ENCODE results near the gene SLC28A2. TPM values are rescaled to one million over a fixed set of nuclear protein-coding genes. Genes with fewer than 3 reads are reported as not detected.
"Not testable (repeated sequence)": the region's sequence is repeated elsewhere in the genome, so short reads cannot be mapped to it uniquely, and the experiment has no call there.

The SLC28A2 gene
- polyA plus RNA-seq, 3 donors = not detected

GRCh38 chr15:45234562-45235235 lies 17.3 kb upstream of the SLC28A2 start:
- Histone ChIP-seq H3K4me1 (ENCODE audit: control insufficient read depth in 1 of 2, insufficient read depth in 2 of 2, low read length in 2 of 2) (no peaks in the 10 kb centered on the region), H3K9me3 (replicated peaks in 1 of 2; ENCODE audit: control insufficient read depth in 1 of 2, insufficient read depth in 1 of 2, low read length in 2 of 2) (peaks cover 22 to 44% of the 10 kb centered on the region in 2 donors), H3K27ac (ENCODE audit: low read depth in 1 of 2, low read length in 2 of 2) (no peak overlapping the region), H3K27me3 (ENCODE audit: control insufficient read depth in 2 of 2, insufficient read depth in 2 of 2, low read length in 2 of 2) (no peaks in the 10 kb centered on the region), H3K4me3 (replicated peaks in 1 of 3; ENCODE audit: low read depth in 2 of 3, low read length in 3 of 3) (no peak overlapping the region), H3K9ac (ENCODE audit: insufficient read depth, low read length, poor library complexity, severe bottlenecking) (no peak overlapping the region), H4K20me1 (ENCODE audit: insufficient read depth, low read length) (no peaks in the 10 kb centered on the region), H3K79me2 (ENCODE audit: insufficient read depth, low read length) (no peaks in the 10 kb centered on the region), H2AFZ (ENCODE audit: insufficient read depth, low read depth, low read length, poor library complexity, severe bottlenecking) (no peak overlapping the region), H3K4me2 (replicated peaks; ENCODE audit: extremely low read depth, low read length, poor library complexity, severe bottlenecking) (no peak overlapping the region), H3K36me3 (replicated peaks in 1 of 2; ENCODE audit: control insufficient read depth in 1 of 2, insufficient read depth in 2 of 2, low read length in 2 of 2) (no peaks in the 10 kb centered on the region)
- no peaks in the 10 kb centered on the region for H3K4me1 Mint-ChIP-seq
- H3K27ac Mint-ChIP-seq = no peak overlapping the region
- no peak for TF ChIP-seq CTCF (IDR thresholded peaks at IDR 0.05)
- peaks cover 21 to 67% (median 42%) of the 10 kb centered on the region in 7 donors for H3K9me3 Mint-ChIP-seq
- H3K36me3 Mint-ChIP-seq = no peaks in the 10 kb centered on the region
- H3K4me3 Mint-ChIP-seq = no peak overlapping the region
- H3K27me3 Mint-ChIP-seq (ENCODE audit: low read depth in 3 of 3) = peaks cover 0 to 2% (median 2%) of the 10 kb centered on the region in 3 donors
- intact Hi-C loops (cut with micrococcal nuclease) = no loop called here
- no peak for DNase-seq
- WGBS (ENCODE audit: insufficient coverage) = 93% methylated on average over 4 of the region's 11 CpGs

DNA sequence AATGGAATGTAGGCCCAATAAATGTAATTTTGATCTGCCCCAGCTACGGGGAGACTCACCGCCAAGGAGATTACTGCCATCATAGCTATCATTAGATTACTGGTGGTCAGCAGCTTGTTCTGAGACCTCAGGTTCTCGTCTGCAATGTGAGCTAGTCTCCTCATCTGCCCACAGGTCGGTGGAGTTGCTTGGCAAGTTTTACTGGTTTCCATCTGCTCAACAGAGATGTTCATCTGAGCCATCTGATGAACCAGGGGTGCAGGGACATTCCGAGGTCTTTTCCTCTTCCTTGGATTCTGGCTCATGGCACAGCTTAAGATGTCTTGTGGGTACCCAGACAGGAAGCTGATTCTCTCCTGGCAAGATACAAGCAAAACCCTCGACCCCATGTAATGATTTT lies 15.2 kb upstream of the SLC28A2 start:
- H3K4me1 Mint-ChIP-seq; H4K20me1 ChIP-seq (ENCODE audit: insufficient read depth, low read length); H3K27me3 ChIP-seq (ENCODE audit: control insufficient read depth in 2 of 2, insufficient read depth in 2 of 2, low read length in 2 of 2); DNase-seq; H3K9ac ChIP-seq (ENCODE audit: insufficient read depth, low read length, poor library complexity, severe bottlenecking); H3K36me3 Mint-ChIP-seq; H3K4me1 ChIP-seq (ENCODE audit: control insufficient read depth in 1 of 2, insufficient read depth in 2 of 2, low read length in 2 of 2); intact Hi-C loops (cut with micrococcal nuclease); H3K4me3 ChIP-seq (replicated peaks in 1 of 3; ENCODE audit: low read depth in 2 of 3, low read length in 3 of 3); H3K79me2 ChIP-seq (ENCODE audit: insufficient read depth, low read length); H3K4me3 Mint-ChIP-seq; H3K27me3 Mint-ChIP-seq (ENCODE audit: low read depth in 3 of 3); H3K27ac ChIP-seq (ENCODE audit: low read depth in 1 of 2, low read length in 2 of 2); H3K27ac Mint-ChIP-seq; H3K4me2 ChIP-seq (replicated peaks; ENCODE audit: extremely low read depth, low read length, poor library complexity, severe bottlenecking); H3K36me3 ChIP-seq (replicated peaks in 1 of 2; ENCODE audit: control insufficient read depth in 1 of 2, insufficient read depth in 2 of 2, low read length in 2 of 2); H2AFZ ChIP-seq (ENCODE audit: insufficient read depth, low read depth, low read length, poor library complexity, severe bottlenecking): not testable (repeated sequence)
- peaks cover 28 to 85% (median 58%) of the 10 kb centered on the region in 7 donors for H3K9me3 Mint-ChIP-seq
- WGBS (ENCODE audit: insufficient coverage) = 71% methylated on average over 6 of the region's 6 CpGs
- peaks cover 38 to 62% of the 10 kb centered on the region in 2 donors for H3K9me3 ChIP-seq (replicated peaks in 1 of 2; ENCODE audit: control insufficient read depth in 1 of 2, insufficient read depth in 1 of 2, low read length in 2 of 2)
